H1 (cell line): ENCODE measurements around the gene NDST4.

ENCODE experiments used
- BACH1 ChIP-seq: IDR thresholded peaks from 2 replicates; pipeline ENCODE4 v1.6.1; 2012; ENCODE audit warnings: low read length, improper control_type of control experiment
- CTCF ChIP-seq, 3 experiments: IDR thresholded peaks; 1 replicate in 2 of 3; 2 replicates in 1 of 3; pipeline versions ENCODE4 v1.5.1 to v1.6.1; 2011; ENCODE audit warnings: low read length in 3 of 3, mild to moderate bottlenecking in 3 of 3, inconsistent platforms in 2 of 3, low read depth in 1 of 3, moderate library complexity in 1 of 3; ENCODE audit not compliant: insufficient read depth in 1 of 3; ENCODE audit errors: control extremely low read depth in 1 of 3
- EP300 ChIP-seq, 2 experiments: IDR thresholded peaks; 1 replicate in 1 of 2; 2 replicates in 1 of 2; pipeline ENCODE4 v1.6.1; 2011 to 2012; ENCODE audit warnings: low read depth in 2 of 2, low read length in 2 of 2, mild to moderate bottlenecking in 2 of 2, borderline replicate concordance in 1 of 2, inconsistent platforms in 1 of 2, moderate library complexity in 1 of 2
- HDAC2 ChIP-seq, 2 experiments: fragments of 300-600 bp in 1 of 2; sonication (generic) in 1 of 2; IDR thresholded peaks; 2 replicates each; pipeline ENCODE4 v1.6.1; 2011 to 2012; ENCODE audit warnings: low read depth in 2 of 2, low read length in 2 of 2, mild to moderate bottlenecking in 2 of 2, moderate library complexity in 2 of 2, borderline replicate concordance in 1 of 2, inconsistent platforms in 1 of 2
- JUN ChIP-seq: IDR thresholded peaks from 2 replicates; pipeline ENCODE4 v1.6.1; 2011; ENCODE audit warnings: low read depth, mild to moderate bottlenecking, improper control_type of control experiment, low read length
- NANOG ChIP-seq: IDR thresholded peaks from 2 replicates; pipeline ENCODE4 v1.6.1; 2011; ENCODE audit warnings: low read length, low read depth, mild to moderate bottlenecking, inconsistent platforms; ENCODE audit not compliant: insufficient read depth, poor library complexity, severe bottlenecking
- POLR2A ChIP-seq, 2 experiments: IDR thresholded peaks; 1 replicate in 1 of 2; 2 replicates in 1 of 2; pipeline ENCODE4 v1.6.1; 2011; ENCODE audit warnings: low read depth in 2 of 2, low read length in 2 of 2, mild to moderate bottlenecking in 2 of 2; ENCODE audit errors: control extremely low read depth in 1 of 2
- POLR2AphosphoS5 ChIP-seq: IDR thresholded peaks from 2 replicates; pipeline ENCODE4 v1.6.1; 2011; ENCODE audit warnings: low read depth, low read length
- RXRA ChIP-seq: IDR thresholded peaks from 2 replicates; pipeline ENCODE4 v1.6.1; 2011; ENCODE audit warnings: low read depth, mild to moderate bottlenecking, low read length, moderate library complexity; ENCODE audit not compliant: insufficient read depth
- SIN3A ChIP-seq, 2 experiments: IDR thresholded peaks in 1 of 2; conservative IDR thresholded peaks in 1 of 2; 2 replicates each; pipeline ENCODE4 v1.6.1; 2011 to 2012; ENCODE audit warnings: low read length in 2 of 2, improper control_type of control experiment in 1 of 2, low read depth in 1 of 2, mild to moderate bottlenecking in 1 of 2
- TAF1 ChIP-seq: IDR thresholded peaks from 2 replicates; pipeline ENCODE4 v1.6.1; 2011; ENCODE audit warnings: mild to moderate bottlenecking, low read depth, low read length
- TF ChIP-seq, protein P1 (sequence below): IDR thresholded peaks from 2 replicates; pipeline ENCODE4 v1.6.1; 2012; ENCODE audit warnings: inconsistent platforms
- TF ChIP-seq, protein P2 (sequence below): IDR thresholded peaks from 2 replicates; pipeline ENCODE4 v1.6.1; 2011; ENCODE audit warnings: low read depth, mild to moderate bottlenecking, low read length; ENCODE audit not compliant: insufficient read depth

DNA sequence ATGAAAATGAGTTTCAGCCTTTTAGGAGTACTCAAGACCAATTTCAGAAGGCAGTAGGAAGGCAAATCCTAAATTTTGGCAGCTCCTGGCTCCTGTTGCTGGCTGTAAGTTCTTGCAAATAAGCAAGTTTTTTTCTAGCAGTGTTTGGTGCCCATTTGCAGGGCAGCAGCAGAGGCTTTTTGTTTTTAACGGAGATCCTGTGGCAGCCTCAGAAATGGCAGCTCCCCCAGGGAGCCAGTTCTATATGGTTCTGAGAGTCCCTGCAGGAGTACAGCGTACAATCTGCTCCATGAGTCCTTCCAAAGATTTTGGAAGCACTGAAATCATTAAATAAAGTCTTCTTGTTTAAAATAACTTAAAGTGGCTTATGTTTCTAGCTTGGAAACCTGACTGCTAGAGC lies 171.9 kb downstream of the NDST4 start:
- TF ChIP-seq CTCF (IDR thresholded peaks at IDR 0.05; ENCODE audit: control extremely low read depth in 1 of 3, insufficient read depth in 1 of 3, low read depth in 1 of 3, low read length in 3 of 3) (no peak), RXRA (no peak), JUN (no peak), NANOG (no peak), POLR2AphosphoS5 (no peak), HDAC2 (IDR thresholded peaks at IDR 0.05; ENCODE audit: borderline replicate concordance in 1 of 2, low read depth in 2 of 2, low read length in 2 of 2) (no peak), BACH1 (no peak), EP300 (IDR thresholded peaks at IDR 0.05; ENCODE audit: borderline replicate concordance in 1 of 2, low read depth in 2 of 2, low read length in 2 of 2) (no peak), POLR2A (IDR thresholded peaks at IDR 0.05; ENCODE audit: control extremely low read depth in 1 of 2, low read depth in 2 of 2, low read length in 2 of 2) (no peak), TAF1 (no peak), SIN3A (conservative IDR thresholded peaks at IDR 0.05 in 1 of 2, IDR thresholded peaks at IDR 0.05 in 1 of 2; ENCODE audit: low read depth in 1 of 2, low read length in 2 of 2) (no peak)
- TF ChIP-seq, protein P1, sequence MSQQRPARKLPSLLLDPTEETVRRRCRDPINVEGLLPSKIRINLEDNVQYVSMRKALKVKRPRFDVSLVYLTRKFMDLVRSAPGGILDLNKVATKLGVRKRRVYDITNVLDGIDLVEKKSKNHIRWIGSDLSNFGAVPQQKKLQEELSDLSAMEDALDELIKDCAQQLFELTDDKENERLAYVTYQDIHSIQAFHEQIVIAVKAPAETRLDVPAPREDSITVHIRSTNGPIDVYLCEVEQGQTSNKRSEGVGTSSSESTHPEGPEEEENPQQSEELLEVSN = no peak
- TF ChIP-seq, protein P2, sequence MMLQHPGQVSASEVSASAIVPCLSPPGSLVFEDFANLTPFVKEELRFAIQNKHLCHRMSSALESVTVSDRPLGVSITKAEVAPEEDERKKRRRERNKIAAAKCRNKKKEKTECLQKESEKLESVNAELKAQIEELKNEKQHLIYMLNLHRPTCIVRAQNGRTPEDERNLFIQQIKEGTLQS = no peak
